Measurements from ENCODE around the gene GREB1L.

The GREB1L gene

DNA sequence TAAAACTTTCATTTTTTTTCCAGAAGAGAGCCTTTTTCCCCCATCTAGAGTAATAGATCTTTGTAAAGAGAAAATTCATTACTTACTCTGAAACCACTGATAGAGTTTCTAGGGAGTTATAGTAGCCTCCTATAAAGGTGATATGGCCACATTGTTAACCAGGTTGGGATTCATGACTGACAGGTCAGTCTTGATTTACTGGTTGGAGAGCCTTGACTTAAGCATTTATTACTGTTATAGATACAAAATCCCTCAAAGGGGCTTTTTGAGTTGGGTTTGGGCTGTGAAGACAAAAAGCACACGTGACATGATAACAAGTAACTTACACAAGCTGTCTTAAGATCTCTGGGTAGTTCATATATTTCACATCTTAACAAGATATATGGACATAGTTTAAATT lies 141.0 kb downstream of the GREB1L start:
- no peak for DNase-seq (ENCODE audit: insufficient read length, low spot score)
- peak; percentile 61 for FAIRE-seq
- TF ChIP-seq, protein P1, sequence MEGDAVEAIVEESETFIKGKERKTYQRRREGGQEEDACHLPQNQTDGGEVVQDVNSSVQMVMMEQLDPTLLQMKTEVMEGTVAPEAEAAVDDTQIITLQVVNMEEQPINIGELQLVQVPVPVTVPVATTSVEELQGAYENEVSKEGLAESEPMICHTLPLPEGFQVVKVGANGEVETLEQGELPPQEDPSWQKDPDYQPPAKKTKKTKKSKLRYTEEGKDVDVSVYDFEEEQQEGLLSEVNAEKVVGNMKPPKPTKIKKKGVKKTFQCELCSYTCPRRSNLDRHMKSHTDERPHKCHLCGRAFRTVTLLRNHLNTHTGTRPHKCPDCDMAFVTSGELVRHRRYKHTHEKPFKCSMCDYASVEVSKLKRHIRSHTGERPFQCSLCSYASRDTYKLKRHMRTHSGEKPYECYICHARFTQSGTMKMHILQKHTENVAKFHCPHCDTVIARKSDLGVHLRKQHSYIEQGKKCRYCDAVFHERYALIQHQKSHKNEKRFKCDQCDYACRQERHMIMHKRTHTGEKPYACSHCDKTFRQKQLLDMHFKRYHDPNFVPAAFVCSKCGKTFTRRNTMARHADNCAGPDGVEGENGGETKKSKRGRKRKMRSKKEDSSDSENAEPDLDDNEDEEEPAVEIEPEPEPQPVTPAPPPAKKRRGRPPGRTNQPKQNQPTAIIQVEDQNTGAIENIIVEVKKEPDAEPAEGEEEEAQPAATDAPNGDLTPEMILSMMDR (IDR thresholded peaks at IDR 0.05; ENCODE audit: insufficient read depth, missing control alignments): no peak

DNA sequence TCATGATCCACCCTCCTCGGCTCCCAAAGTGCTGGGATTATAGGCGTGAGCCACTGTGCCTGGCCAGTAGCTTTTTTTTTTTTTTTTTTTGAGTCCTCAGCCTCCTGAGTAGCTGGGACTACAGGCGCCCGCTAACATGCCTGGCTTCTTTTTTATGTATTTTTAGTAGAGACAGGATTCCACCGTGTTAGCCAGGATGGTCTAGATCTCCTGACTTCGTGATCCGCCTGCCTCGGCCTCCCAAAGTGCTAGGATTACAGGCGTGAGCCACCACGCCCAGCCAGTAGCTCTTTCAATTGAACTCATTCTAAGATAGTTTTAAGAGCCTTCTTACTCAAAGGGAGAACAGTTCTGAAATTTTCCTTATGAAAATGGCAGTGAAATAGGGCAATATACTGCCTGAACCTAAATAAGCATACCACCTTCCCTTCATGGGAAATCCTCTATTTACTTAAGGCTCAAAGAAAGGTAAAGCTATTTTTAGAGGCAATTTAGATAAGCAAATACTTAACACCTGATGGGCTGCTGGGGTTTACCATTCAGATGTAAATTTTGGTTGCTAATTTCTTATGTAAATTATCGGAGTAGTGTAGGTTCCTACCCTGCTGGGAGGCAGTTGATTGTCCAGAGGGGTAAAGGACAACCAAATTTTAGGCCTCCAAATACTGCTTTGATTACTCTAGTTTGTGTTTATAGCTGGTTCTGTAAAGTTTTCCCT lies 144.7 kb downstream of the GREB1L start:
- no peak for DNase-seq (ENCODE audit: insufficient read length, low spot score)
- TF ChIP-seq, protein P1 (IDR thresholded peaks at IDR 0.05; ENCODE audit: insufficient read depth, missing control alignments): no peak

DNA sequence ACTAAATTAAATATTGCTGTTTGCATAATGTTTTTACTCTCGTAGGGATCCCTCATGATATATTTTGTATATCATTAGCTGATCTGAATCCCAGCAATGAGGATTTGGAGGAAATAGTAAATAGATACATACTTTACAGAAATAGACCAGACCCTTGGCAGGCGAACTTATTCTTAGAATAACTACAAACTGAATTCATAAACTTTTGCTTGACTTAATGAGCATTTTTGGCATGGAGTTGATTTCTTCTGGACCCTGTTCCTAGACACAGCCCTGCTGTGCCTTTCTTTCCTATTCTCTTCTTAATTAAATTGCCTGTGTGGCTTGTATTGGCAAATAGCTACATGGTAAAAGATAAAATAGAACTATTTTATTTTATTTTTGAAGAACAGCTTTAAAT lies 145.9 kb downstream of the GREB1L start:
- TF ChIP-seq, protein P1 (IDR thresholded peaks at IDR 0.05; ENCODE audit: insufficient read depth, missing control alignments): no peak
- DNase-seq (ENCODE audit: insufficient read length, low spot score): no peak
- FAIRE-seq: no peak

More for the DNA sequence above, 144.7 kb downstream of the GREB1L start:
- no peak for FAIRE-seq

DNA sequence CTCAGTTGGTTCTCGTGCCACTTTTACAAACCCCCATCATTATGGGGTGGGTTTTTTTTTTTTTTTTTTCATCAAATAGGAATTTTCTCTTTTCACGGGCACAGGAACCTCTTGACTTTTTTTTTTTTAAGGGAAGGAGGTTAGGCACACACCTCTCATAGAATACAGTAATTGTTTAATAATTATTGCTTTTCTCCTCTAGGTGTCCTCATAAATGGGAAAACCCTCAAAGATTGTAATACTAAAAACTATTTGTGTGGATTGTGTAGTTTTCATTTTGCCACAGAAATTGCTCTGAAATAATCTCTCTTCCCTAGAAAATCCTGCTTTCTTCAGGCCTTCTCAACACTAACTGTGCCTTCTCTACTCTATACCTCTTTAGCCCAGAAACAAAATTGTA lies 147.3 kb downstream of the GREB1L start:
- TF ChIP-seq, protein P1 (IDR thresholded peaks at IDR 0.05; ENCODE audit: insufficient read depth, missing control alignments): no peak
- no peak for DNase-seq (ENCODE audit: insufficient read length, low spot score)
- FAIRE-seq: no peak

DNA sequence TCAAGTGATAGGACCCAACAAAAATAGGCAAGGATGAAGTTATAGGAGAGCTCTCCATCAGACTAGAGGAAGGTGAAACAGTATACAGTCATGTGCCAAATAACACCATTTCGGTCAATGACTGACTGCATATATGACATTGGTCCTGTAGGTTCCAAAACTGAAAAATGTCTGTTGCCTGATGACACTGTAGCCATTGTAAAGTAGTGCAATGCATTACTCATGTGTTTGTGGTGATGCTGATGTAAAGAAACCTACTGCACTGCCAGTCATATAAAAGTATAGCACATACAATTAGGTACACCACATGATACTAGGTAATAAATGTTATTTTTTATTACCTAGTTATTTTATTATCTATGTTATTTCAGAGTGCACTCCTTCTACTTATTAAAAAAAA lies 147.9 kb downstream of the GREB1L start:
- FAIRE-seq (no peak), DNase-seq (ENCODE audit: insufficient read length, low spot score) (no peak)
- TF ChIP-seq, protein P1 (IDR thresholded peaks at IDR 0.05; ENCODE audit: insufficient read depth, missing control alignments): no peak

DNA sequence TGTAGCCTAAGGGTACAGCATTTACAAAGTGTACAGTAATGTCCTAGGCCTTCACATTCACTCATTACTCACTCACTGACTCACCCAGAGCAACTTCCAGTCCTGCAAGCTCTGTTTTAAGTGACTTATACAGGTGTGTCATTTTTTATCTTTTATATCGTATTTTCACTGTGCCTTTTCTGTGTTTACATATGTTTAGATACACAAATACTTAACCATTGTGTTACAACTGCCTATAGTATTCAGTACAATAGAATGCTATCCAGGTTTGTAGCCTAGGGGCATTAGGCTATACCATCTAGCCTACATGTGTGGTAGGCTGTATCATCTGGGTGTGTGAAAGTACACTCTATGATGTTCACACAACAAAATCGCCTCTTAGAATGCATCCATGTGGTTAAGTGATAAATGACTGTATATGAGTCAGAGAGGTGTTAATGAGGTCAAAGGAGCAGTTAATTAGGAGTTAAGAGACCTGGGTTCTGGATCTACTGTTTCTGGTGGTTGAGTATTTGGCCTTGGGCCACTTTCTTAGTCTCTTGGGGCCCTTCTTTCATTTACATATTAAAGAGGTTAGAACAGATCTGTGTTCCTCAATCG lies 149.1 kb downstream of the GREB1L start:
- FAIRE-seq (no peak), DNase-seq (ENCODE audit: insufficient read length, low spot score) (no peak)
- TF ChIP-seq, protein P1 (IDR thresholded peaks at IDR 0.05; ENCODE audit: insufficient read depth, missing control alignments): no peak

DNA sequence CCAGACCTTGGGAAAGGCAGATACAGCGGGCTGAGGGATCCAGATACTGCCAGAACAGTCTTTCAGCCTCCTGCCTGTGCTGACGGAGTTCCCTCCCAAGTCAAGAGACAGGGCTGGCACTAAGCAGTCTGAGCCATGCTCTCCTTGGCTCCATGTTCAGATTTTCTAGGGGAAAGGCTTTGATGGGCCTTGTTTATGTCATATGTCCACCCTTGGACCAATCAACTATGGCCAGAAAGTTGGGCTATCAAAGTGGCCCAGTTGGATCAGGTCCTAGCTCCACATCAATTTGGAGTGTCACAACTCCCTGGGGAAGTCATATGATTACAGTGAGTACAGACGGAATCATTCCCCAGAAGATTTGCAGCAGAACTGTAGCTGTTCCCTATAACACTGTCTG lies 152.0 kb downstream of the GREB1L start:
- no peak for FAIRE-seq
- no peak for DNase-seq (ENCODE audit: insufficient read length, low spot score)
- TF ChIP-seq, protein P1 (IDR thresholded peaks at IDR 0.05; ENCODE audit: insufficient read depth, missing control alignments): no peak

Data from D721Med (cell line).